Liver (tissue), 9 donors: Measurements from ENCODE around the gene ARHGEF19. TPM values are rescaled to one million over a fixed set of nuclear protein-coding genes. Genes with fewer than 3 reads are reported as not detected.

ENCODE experiments used
- DNase-seq: peaks from one replicate; pipeline ENCODE4 v3.0.0-alpha.2; 2017; ENCODE audit warnings: low spot score
- H3K27ac ChIP-seq, 2 donors: one replicate each; pipeline ENCODE4 v1.7.0; 2013; ENCODE audit warnings: inconsistent platforms in 2 of 2, low read length in 2 of 2, control low read depth in 1 of 2, low read depth in 1 of 2, mild to moderate bottlenecking in 1 of 2
- H3K27me3 ChIP-seq, 4 donors: one replicate each; pipeline versions ENCODE4 v1.6.1 to v1.7.0; 2013; ENCODE audit warnings: low read length in 3 of 4, inconsistent platforms in 1 of 4, mild to moderate bottlenecking in 1 of 4, moderate library complexity in 1 of 4; ENCODE audit not compliant: control insufficient read depth in 4 of 4, insufficient read depth in 4 of 4
- H3K36me3 ChIP-seq, 4 donors: one replicate each; pipeline versions ENCODE4 v1.6.1 to v1.7.0; 2013; ENCODE audit warnings: low read length in 3 of 4, mild to moderate bottlenecking in 3 of 4, low read depth in 1 of 4, moderate library complexity in 1 of 4; ENCODE audit not compliant: control insufficient read depth in 4 of 4, insufficient read depth in 3 of 4
- H3K4me1 ChIP-seq, 4 donors: one replicate each; pipeline versions ENCODE4 v1.6.1 to v1.7.0; 2013; ENCODE audit warnings: low read length in 3 of 4, mild to moderate bottlenecking in 3 of 4, moderate library complexity in 1 of 4; ENCODE audit not compliant: control insufficient read depth in 4 of 4, insufficient read depth in 4 of 4
- H3K4me3 ChIP-seq, 3 donors: one replicate each; pipeline versions ENCODE4 v1.6.1 to v1.7.0; 2013; ENCODE audit warnings: low read length in 3 of 3, control low read depth in 1 of 3, low read depth in 1 of 3, mild to moderate bottlenecking in 1 of 3
- H3K9ac ChIP-seq, 2 donors: one replicate each; pipeline ENCODE4 v1.7.0; 2013; ENCODE audit warnings: low read length in 2 of 2, mild to moderate bottlenecking in 2 of 2, moderate library complexity in 2 of 2, control low read depth in 1 of 2, low read depth in 1 of 2
- H3K9me3 ChIP-seq, 4 donors: one replicate each; pipeline versions ENCODE4 v1.6.1 to v1.7.0; 2013; ENCODE audit warnings: low read length in 3 of 4; ENCODE audit not compliant: control insufficient read depth in 4 of 4
- EGR1 ChIP-seq, 2 donors: IDR thresholded peaks; 2 replicates each; pipeline ENCODE4 v1.6.1; 2016 to 2018; ENCODE audit warnings: antibody characterized with exemption in 2 of 2, low read depth in 2 of 2
- FOXA2 ChIP-seq: IDR thresholded peaks from 2 replicates; pipeline ENCODE4 v1.6.1; 2016; ENCODE audit warnings: antibody characterized with exemption
- GABPA ChIP-seq, 2 donors: IDR thresholded peaks in 1 of 2; conservative IDR thresholded peaks in 1 of 2; 2 replicates each; pipeline ENCODE4 v1.6.1; 2016; ENCODE audit warnings: antibody characterized with exemption in 2 of 2, mild to moderate bottlenecking in 1 of 2, moderate library complexity in 1 of 2
- HNF4A ChIP-seq, 2 donors: conservative IDR thresholded peaks; 2 replicates each; pipeline ENCODE4 v1.6.1; 2016; ENCODE audit warnings: antibody characterized with exemption in 2 of 2, mild to moderate bottlenecking in 2 of 2
- HNF4G ChIP-seq: IDR thresholded peaks from 2 replicates; pipeline ENCODE4 v1.6.1; 2016; ENCODE audit warnings: antibody characterized with exemption
- JUND ChIP-seq, 2 donors: IDR thresholded peaks; 2 replicates each; pipeline ENCODE4 v1.6.1; 2016; ENCODE audit warnings: antibody characterized with exemption in 2 of 2
- NR2F2 ChIP-seq: IDR thresholded peaks from 2 replicates; pipeline ENCODE4 v1.6.1; 2016; ENCODE audit warnings: antibody characterized with exemption
- RAD21 ChIP-seq, 2 donors: IDR thresholded peaks; 2 replicates each; pipeline ENCODE4 v1.6.1; 2016; ENCODE audit warnings: antibody characterized with exemption in 2 of 2, mild to moderate bottlenecking in 2 of 2
- RXRA ChIP-seq, 2 donors: IDR thresholded peaks; 2 replicates each; pipeline ENCODE4 v1.6.1; 2017 to 2018; ENCODE audit warnings: antibody characterized with exemption in 2 of 2, mild to moderate bottlenecking in 1 of 2
- SP1 ChIP-seq: IDR thresholded peaks from 2 replicates; pipeline ENCODE4 v1.6.1; 2018; ENCODE audit warnings: antibody characterized with exemption, mild to moderate bottlenecking
- TAF1 ChIP-seq: conservative IDR thresholded peaks from 2 replicates; pipeline ENCODE4 v1.6.1; 2016; ENCODE audit warnings: antibody characterized with exemption, mild to moderate bottlenecking
- YY1 ChIP-seq: IDR thresholded peaks from 2 replicates; pipeline ENCODE4 v1.6.1; 2016; ENCODE audit warnings: antibody characterized with exemption, mild to moderate bottlenecking
- whole genome bisulfite sequencing: extraction: QIAGEN DNeasy Blood & Tissue Kit; methylation state at CpG from one replicate; pipeline ENCODE4 v1.1.7; 2013; 5-methylcytosine and 5-hydroxymethylcytosine counted together
- polyA plus RNA-seq, 2 donors: library from polyadenylated mRNA; stranded (reverse) in 1 of 2; unstranded in 1 of 2; fragments of 200-250 nt in 1 of 2; fragments of >200 nt in 1 of 2; fragmentation: Nextera tagmentation in 1 of 2; extraction: Ambion mirVana in 1 of 2; gene quantifications; one replicate each; pipeline versions ENCODE4 v1.2.1 to v1.2.3, GENCODE V29; 2013 to 2015
- total RNA-seq, 2 donors: library from RNA; depleted of rRNA; stranded (reverse); fragments of >200 nt; gene quantifications; one replicate each; pipeline ENCODE4 v1.2.3, GENCODE V29; 2014
- TF ChIP-seq, protein P1 (sequence below): IDR thresholded peaks from 2 replicates; pipeline ENCODE4 v1.6.1; 2016; ENCODE audit warnings: antibody characterized with exemption
- TF ChIP-seq, protein P2 (sequence below): IDR thresholded peaks from 2 replicates; pipeline ENCODE4 v1.6.1; 2016; ENCODE audit warnings: antibody characterized with exemption, mild to moderate bottlenecking
- TF ChIP-seq, protein P3 (sequence below): IDR thresholded peaks from 2 replicates; pipeline ENCODE4 v1.6.1; 2016; ENCODE audit warnings: antibody characterized with exemption
- TF ChIP-seq, protein P4 (sequence below): IDR thresholded peaks from 2 replicates; pipeline ENCODE4 v1.6.1; 2016; ENCODE audit warnings: antibody characterized with exemption
- TF ChIP-seq, protein P5 (sequence below): fragments of 150-350 bp; IDR thresholded peaks from 2 replicates; pipeline ENCODE4 v1.5.1; 2017; ENCODE audit warnings: improper control_type of control experiment, low read depth, low read length; ENCODE audit not compliant: missing input control
- donor health status: healthy.
- donor health status: healthy.
- donor health status: healthy.
- donor health status: healthy.
- donor health status: healthy.

The ARHGEF19 gene
- 1 to 10 TPM in 1 of 2 donors, under 1 TPM in 1; 0.79 to 3.0 TPM for total RNA-seq
- polyA plus RNA-seq = 1 to 10 TPM; 1.9 to 3.2 TPM

DNA sequence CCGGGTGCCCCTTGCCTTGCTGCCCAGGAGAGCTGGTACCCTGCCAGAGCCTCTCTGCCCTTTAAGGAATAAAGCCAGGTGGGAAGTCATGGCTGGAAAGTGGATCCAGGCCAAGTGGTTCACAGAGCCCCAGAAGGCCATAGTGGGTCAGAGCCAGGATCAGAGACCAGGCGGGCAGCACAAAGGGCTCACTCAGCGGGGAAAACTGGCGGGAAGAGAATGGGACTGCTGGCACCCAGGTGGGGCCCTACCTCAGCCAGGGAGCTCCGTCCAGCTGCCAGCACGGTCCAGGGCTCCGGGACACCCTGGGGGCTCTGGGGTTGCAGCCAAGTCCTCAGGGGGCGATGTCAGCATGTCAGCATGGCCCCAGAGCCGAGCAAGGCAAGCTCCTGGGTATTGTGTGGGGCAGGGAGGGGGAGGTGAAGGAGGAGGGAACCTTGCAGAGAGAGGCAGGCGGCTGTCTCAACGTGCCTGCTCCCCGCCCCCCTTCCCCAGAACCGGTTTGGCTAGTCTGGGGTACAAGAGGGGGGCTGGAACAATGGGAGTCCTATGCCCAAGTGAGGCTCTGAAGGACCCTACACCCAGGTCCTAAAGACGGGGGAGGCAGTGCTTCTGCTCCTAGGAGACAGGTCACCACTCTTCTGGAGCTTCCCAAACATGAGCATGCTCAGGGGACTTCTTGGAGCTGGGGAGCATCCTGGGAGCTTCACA, at the start of gene ARHGEF19:
ARHGEF19 (minus strand) TSS at position 402 of the 711 bp plus-strand sequence. CDS start 3,598 bp downstream, outside the sequence.
- H3K27me3 ChIP-seq = no peaks in the 10 kb centered on the region
- no peaks in the 10 kb centered on the region for H3K9me3 ChIP-seq
- DNase-seq = no peak
- TF ChIP-seq, protein P1, sequence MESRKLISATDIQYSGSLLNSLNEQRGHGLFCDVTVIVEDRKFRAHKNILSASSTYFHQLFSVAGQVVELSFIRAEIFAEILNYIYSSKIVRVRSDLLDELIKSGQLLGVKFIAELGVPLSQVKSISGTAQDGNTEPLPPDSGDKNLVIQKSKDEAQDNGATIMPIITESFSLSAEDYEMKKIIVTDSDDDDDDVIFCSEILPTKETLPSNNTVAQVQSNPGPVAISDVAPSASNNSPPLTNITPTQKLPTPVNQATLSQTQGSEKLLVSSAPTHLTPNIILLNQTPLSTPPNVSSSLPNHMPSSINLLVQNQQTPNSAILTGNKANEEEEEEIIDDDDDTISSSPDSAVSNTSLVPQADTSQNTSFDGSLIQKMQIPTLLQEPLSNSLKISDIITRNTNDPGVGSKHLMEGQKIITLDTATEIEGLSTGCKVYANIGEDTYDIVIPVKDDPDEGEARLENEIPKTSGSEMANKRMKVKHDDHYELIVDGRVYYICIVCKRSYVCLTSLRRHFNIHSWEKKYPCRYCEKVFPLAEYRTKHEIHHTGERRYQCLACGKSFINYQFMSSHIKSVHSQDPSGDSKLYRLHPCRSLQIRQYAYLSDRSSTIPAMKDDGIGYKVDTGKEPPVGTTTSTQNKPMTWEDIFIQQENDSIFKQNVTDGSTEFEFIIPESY = no peak
- TF ChIP-seq, protein P2, sequence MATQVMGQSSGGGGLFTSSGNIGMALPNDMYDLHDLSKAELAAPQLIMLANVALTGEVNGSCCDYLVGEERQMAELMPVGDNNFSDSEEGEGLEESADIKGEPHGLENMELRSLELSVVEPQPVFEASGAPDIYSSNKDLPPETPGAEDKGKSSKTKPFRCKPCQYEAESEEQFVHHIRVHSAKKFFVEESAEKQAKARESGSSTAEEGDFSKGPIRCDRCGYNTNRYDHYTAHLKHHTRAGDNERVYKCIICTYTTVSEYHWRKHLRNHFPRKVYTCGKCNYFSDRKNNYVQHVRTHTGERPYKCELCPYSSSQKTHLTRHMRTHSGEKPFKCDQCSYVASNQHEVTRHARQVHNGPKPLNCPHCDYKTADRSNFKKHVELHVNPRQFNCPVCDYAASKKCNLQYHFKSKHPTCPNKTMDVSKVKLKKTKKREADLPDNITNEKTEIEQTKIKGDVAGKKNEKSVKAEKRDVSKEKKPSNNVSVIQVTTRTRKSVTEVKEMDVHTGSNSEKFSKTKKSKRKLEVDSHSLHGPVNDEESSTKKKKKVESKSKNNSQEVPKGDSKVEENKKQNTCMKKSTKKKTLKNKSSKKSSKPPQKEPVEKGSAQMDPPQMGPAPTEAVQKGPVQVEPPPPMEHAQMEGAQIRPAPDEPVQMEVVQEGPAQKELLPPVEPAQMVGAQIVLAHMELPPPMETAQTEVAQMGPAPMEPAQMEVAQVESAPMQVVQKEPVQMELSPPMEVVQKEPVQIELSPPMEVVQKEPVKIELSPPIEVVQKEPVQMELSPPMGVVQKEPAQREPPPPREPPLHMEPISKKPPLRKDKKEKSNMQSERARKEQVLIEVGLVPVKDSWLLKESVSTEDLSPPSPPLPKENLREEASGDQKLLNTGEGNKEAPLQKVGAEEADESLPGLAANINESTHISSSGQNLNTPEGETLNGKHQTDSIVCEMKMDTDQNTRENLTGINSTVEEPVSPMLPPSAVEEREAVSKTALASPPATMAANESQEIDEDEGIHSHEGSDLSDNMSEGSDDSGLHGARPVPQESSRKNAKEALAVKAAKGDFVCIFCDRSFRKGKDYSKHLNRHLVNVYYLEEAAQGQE = no peak
- TF ChIP-seq HNF4A (conservative IDR thresholded peaks at IDR 0.05) (no peak), SP1 (no peak), GABPA (IDR thresholded peaks at IDR 0.05 in 1 of 2, conservative IDR thresholded peaks at IDR 0.05 in 1 of 2) (no peak), NR2F2 (no peak), TAF1 (no peak), YY1 (no peak), EGR1 (IDR thresholded peaks at IDR 0.05; ENCODE audit: low read depth in 2 of 2) (no peak), JUND (IDR thresholded peaks at IDR 0.05) (no peak), HNF4G (no peak), FOXA2 (no peak), RXRA (IDR thresholded peaks at IDR 0.05) (no peak), RAD21 (IDR thresholded peaks at IDR 0.05) (no peak)
- TF ChIP-seq, protein P3, sequence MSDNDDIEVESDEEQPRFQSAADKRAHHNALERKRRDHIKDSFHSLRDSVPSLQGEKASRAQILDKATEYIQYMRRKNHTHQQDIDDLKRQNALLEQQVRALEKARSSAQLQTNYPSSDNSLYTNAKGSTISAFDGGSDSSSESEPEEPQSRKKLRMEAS = no peak
- TF ChIP-seq, protein P4, sequence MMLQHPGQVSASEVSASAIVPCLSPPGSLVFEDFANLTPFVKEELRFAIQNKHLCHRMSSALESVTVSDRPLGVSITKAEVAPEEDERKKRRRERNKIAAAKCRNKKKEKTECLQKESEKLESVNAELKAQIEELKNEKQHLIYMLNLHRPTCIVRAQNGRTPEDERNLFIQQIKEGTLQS = no peak
- TF ChIP-seq, protein P5, sequence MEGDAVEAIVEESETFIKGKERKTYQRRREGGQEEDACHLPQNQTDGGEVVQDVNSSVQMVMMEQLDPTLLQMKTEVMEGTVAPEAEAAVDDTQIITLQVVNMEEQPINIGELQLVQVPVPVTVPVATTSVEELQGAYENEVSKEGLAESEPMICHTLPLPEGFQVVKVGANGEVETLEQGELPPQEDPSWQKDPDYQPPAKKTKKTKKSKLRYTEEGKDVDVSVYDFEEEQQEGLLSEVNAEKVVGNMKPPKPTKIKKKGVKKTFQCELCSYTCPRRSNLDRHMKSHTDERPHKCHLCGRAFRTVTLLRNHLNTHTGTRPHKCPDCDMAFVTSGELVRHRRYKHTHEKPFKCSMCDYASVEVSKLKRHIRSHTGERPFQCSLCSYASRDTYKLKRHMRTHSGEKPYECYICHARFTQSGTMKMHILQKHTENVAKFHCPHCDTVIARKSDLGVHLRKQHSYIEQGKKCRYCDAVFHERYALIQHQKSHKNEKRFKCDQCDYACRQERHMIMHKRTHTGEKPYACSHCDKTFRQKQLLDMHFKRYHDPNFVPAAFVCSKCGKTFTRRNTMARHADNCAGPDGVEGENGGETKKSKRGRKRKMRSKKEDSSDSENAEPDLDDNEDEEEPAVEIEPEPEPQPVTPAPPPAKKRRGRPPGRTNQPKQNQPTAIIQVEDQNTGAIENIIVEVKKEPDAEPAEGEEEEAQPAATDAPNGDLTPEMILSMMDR = no peak
- H3K36me3 ChIP-seq = no peaks in the 10 kb centered on the region
- WGBS = 48% methylated on average over 14 of the region's 14 CpGs
- no peak within 1 kb of the TSS for H3K9ac ChIP-seq
- no peak within 1 kb of the TSS for H3K4me3 ChIP-seq
- H3K27ac ChIP-seq = no peak within 1 kb of the TSS
- H3K4me1 ChIP-seq = peaks cover 0 to 12% (median 5%) of the 10 kb centered on the region in 4 donors
